Urinary bladder (tissue), 2 donors: ENCODE data around the gene USH1C. TPM values are rescaled to one million over a fixed set of nuclear protein-coding genes. Genes with fewer than 3 reads are reported as not detected.

Source experiments
- polyA plus RNA-seq: library from polyadenylated mRNA; stranded (reverse); fragments of 200-250 nt; gene quantifications from one replicate; pipeline ENCODE4 v1.2.3, GENCODE V29; 2013
- total RNA-seq: library from RNA; depleted of rRNA; stranded (reverse); fragments of >200 nt; gene quantifications from one replicate; pipeline ENCODE4 v1.2.3, GENCODE V29; 2014
- donor health status: healthy.

Gene USH1C
- total and polyA plus RNA-seq, 2 donors: 0.10 to 0.74 TPM

Other genes with a start within 250 kb of the USH1C start
- gene NCR3LG1, start 192.6 kb downstream of the USH1C start, total RNA-seq: 1.6 TPM
- 0.76 TPM for gene NCR3LG1, start 192.6 kb downstream of the USH1C start, polyA plus RNA-seq
- gene KCNJ11, start 155.8 kb downstream of the USH1C start, total RNA-seq: 1.4 TPM
- 0.34 TPM for gene KCNJ11, start 155.8 kb downstream of the USH1C start, polyA plus RNA-seq
- gene ABCC8, start 67.6 kb downstream of the USH1C start, total RNA-seq: 8.7 TPM
- 0.39 TPM for gene ABCC8, start 67.6 kb downstream of the USH1C start, polyA plus RNA-seq
- gene OTOG, start 2.8 kb upstream of the USH1C start, total RNA-seq: 0.05 TPM
- not detected for gene OTOG, start 2.8 kb upstream of the USH1C start, polyA plus RNA-seq
- gene MYOD1, start 175.2 kb upstream of the USH1C start, total RNA-seq: 1.1 TPM
- not detected for gene MYOD1, start 175.2 kb upstream of the USH1C start, polyA plus RNA-seq
- 0.74 TPM for gene KCNC1, start 190.4 kb upstream of the USH1C start, total RNA-seq
- gene KCNC1, start 190.4 kb upstream of the USH1C start, polyA plus RNA-seq: 0.11 TPM